Caco-2 (cell line): ENCODE data around the gene TMEFF2. TPM values are rescaled to one million over a fixed set of nuclear protein-coding genes. Genes with fewer than 3 reads are reported as not detected.

Experiments
- BruUV-seq: library from RNA; stranded (reverse); fragments of 400-500 nt; replicated peaks from 2 replicates; lab custom pipeline; 2021; lab: Mats Ljungman, UMichigan
- CTCF ChIA-PET: fragments of 300-600 bp; sonication (Branson Sonifier 250); formaldehyde crosslinking; loops from one replicate; lab custom pipeline; 2022; ENCODE audit warnings: antibody characterized with exemption; lab: Charles Lee
- POLR2A ChIA-PET: fragments of 300-600 bp; sonication (Branson Sonifier 250); formaldehyde crosslinking; loops from one replicate; lab custom pipeline; 2022; ENCODE audit warnings: antibody characterized with exemption; lab: Charles Lee
- DNase-seq, 2 experiments: peaks; one replicate each; pipeline versions ENCODE4 v3.0.0 to v3.0.0-alpha.2; 2020 to 2022
- H3K27me3 ChIP-seq: replicated peaks from 2 replicates; pipeline ENCODE4 v1.6.0; 2011; ENCODE audit warnings: low read length; ENCODE audit not compliant: control insufficient read depth, insufficient read depth
- H3K36me3 ChIP-seq: 2 replicates; pipeline ENCODE4 v1.5.1; 2011; ENCODE audit warnings: low read length; ENCODE audit not compliant: control insufficient read depth, insufficient read depth
- H3K4me1 ChIP-seq: fragments of 250-450 bp; sonication (Bioruptor Pico); 2 replicates; pipeline ENCODE4 v1.5.1; 2020; ENCODE audit warnings: mild to moderate bottlenecking
- H3K4me3 ChIP-seq: 2 replicates; pipeline ENCODE4 v1.5.1; 2011; ENCODE audit warnings: low read depth, mild to moderate bottlenecking, control low read depth, low read length
- H3K9me3 ChIP-seq: fragments of 250-450 bp; sonication (Bioruptor Pico); 2 replicates; pipeline ENCODE4 v1.5.1; 2020; ENCODE audit warnings: mild to moderate bottlenecking, moderate library complexity
- H3K27ac Mint-ChIP-seq: one replicate; pipeline ENCODE4 v1.8.0; 2022; ENCODE audit warnings: mixed read lengths; ENCODE audit not compliant: unreplicated experiment
- H3K27me3 Mint-ChIP-seq: one replicate; pipeline ENCODE4 v1.8.0; 2022; ENCODE audit warnings: mixed read lengths; ENCODE audit not compliant: insufficient read depth, unreplicated experiment
- H3K36me3 Mint-ChIP-seq: one replicate; pipeline ENCODE4 v1.8.0; 2022; ENCODE audit warnings: mild to moderate bottlenecking, mixed read lengths; ENCODE audit not compliant: insufficient read depth, unreplicated experiment
- H3K4me1 Mint-ChIP-seq: one replicate; pipeline ENCODE4 v1.8.0; 2022; ENCODE audit warnings: low read depth, mixed read lengths; ENCODE audit not compliant: unreplicated experiment
- H3K4me3 Mint-ChIP-seq: one replicate; pipeline ENCODE4 v1.8.0; 2022; ENCODE audit warnings: mild to moderate bottlenecking, moderate library complexity, mixed read lengths; ENCODE audit not compliant: unreplicated experiment
- H3K9me3 Mint-ChIP-seq: one replicate; pipeline ENCODE4 v1.8.0; 2022; ENCODE audit warnings: mixed read lengths; ENCODE audit not compliant: unreplicated experiment
- intact Hi-C: fragments of 100-400 bp; cut with micrococcal nuclease; formaldehyde crosslinking; loops from one replicate; pipeline ENCODE4 v1.10.0; 2022; ENCODE audit not compliant: unreplicated experiment
- total RNA-seq: library from RNA; stranded (reverse); gene quantifications from 2 replicates; pipeline ENCODE4 v1.2.3, GENCODE V29; 2022
- TF ChIP-seq, protein P1 (sequence below), 2 experiments: fragments of 200-600 bp in 1 of 2; IDR thresholded peaks; 1 replicate in 1 of 2; 2 replicates in 1 of 2; pipeline versions ENCODE4 v1.5.1 to v1.8.0; 2011 to 2022; ENCODE audit warnings: antibody characterized with exemption in 1 of 2, control low read depth in 1 of 2, inconsistent platforms in 1 of 2, low read depth in 1 of 2, low read length in 1 of 2, mild to moderate bottlenecking in 1 of 2, moderate library complexity in 1 of 2; ENCODE audit not compliant: insufficient read depth in 1 of 2, severe bottlenecking in 1 of 2, unreplicated experiment in 1 of 2

The TMEFF2 gene
- total RNA-seq, 1 experiment from 2014 or later: not detected

DNA sequence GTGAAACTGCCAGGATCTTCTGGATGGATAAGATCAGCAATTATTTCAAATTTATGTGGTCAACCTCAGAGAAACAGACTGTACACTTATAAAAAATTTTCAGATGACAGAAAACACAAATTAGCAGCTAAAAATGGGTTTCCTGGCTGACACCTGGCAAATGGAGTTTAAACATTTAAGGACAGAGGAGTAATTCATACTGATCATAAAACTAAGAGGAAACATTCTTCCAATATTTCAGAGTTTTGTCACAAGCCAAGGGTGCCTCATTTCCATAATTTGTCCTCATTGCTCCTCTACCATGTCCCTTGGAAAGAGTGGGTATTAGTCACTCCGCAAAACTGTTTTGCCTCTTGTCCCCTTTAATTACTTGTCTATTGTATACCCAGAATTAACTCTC is 70.2 kb downstream of the TMEFF2 start:
- ChIA-PET POLR2A (no interaction called here), CTCF (no interaction called here)
- Mint-ChIP-seq H3K9me3 (no peaks in the 10 kb centered on the region), H3K4me1 (no peaks in the 10 kb centered on the region), H3K36me3 (no peaks in the 10 kb centered on the region), H3K27me3 (peaks cover 4% of the 10 kb centered on the region), H3K4me3 (no peak overlapping the region), H3K27ac (no peak overlapping the region)
- TF ChIP-seq, protein P1, sequence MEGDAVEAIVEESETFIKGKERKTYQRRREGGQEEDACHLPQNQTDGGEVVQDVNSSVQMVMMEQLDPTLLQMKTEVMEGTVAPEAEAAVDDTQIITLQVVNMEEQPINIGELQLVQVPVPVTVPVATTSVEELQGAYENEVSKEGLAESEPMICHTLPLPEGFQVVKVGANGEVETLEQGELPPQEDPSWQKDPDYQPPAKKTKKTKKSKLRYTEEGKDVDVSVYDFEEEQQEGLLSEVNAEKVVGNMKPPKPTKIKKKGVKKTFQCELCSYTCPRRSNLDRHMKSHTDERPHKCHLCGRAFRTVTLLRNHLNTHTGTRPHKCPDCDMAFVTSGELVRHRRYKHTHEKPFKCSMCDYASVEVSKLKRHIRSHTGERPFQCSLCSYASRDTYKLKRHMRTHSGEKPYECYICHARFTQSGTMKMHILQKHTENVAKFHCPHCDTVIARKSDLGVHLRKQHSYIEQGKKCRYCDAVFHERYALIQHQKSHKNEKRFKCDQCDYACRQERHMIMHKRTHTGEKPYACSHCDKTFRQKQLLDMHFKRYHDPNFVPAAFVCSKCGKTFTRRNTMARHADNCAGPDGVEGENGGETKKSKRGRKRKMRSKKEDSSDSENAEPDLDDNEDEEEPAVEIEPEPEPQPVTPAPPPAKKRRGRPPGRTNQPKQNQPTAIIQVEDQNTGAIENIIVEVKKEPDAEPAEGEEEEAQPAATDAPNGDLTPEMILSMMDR (IDR thresholded peaks at IDR 0.05; ENCODE audit: insufficient read depth in 1 of 2, low read depth in 1 of 2, low read length in 1 of 2, severe bottlenecking in 1 of 2, unreplicated experiment in 1 of 2): no peak
- BruUV-seq: no TSS peak
- DNase-seq: no peak
- Histone ChIP-seq H3K27me3 (no peaks in the 10 kb centered on the region), H3K4me1 (no peaks in the 10 kb centered on the region), H3K36me3 (no peaks in the 10 kb centered on the region), H3K4me3 (no peak overlapping the region), H3K9me3 (no peaks in the 10 kb centered on the region)
- intact Hi-C loops: no loop called here

DNA sequence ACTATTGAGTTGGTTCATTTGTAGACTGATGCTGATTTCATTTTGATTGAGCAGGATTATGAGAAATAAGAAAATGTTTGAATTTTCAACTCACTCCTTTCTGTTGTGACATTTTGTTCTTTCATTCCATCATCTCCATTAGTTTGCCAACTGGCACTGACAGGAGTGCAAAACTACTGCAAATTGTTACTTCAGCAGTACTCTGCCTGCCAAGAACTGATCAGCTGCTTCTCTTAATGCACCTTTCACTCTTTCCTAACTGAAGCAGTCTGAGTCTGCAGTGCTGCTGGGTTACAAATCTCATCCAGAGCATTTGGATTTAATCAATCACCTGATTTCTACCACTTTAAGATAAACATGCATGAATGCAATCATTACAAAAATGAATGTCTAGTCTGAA is 70.9 kb downstream of the TMEFF2 start:
- no peaks in the 10 kb centered on the region for H3K9me3 Mint-ChIP-seq
- Histone ChIP-seq H3K9me3 (no peaks in the 10 kb centered on the region), H3K4me3 (no peak overlapping the region), H3K4me1 (no peaks in the 10 kb centered on the region), H3K36me3 (no peaks in the 10 kb centered on the region), H3K27me3 (no peaks in the 10 kb centered on the region)
- CTCF ChIA-PET: no interaction called here
- H3K4me1 Mint-ChIP-seq: no peaks in the 10 kb centered on the region
- no peak for DNase-seq
- H3K4me3 Mint-ChIP-seq: no peak overlapping the region
- TF ChIP-seq, protein P1 (IDR thresholded peaks at IDR 0.05; ENCODE audit: insufficient read depth in 1 of 2, low read depth in 1 of 2, low read length in 1 of 2, severe bottlenecking in 1 of 2, unreplicated experiment in 1 of 2): no peak
- intact Hi-C loops: no loop called here
- H3K36me3 Mint-ChIP-seq: no peaks in the 10 kb centered on the region
- H3K27me3 Mint-ChIP-seq: peaks cover 4% of the 10 kb centered on the region
- POLR2A ChIA-PET: no interaction called here
- H3K27ac Mint-ChIP-seq: no peak overlapping the region
- BruUV-seq: no TSS peak

DNA sequence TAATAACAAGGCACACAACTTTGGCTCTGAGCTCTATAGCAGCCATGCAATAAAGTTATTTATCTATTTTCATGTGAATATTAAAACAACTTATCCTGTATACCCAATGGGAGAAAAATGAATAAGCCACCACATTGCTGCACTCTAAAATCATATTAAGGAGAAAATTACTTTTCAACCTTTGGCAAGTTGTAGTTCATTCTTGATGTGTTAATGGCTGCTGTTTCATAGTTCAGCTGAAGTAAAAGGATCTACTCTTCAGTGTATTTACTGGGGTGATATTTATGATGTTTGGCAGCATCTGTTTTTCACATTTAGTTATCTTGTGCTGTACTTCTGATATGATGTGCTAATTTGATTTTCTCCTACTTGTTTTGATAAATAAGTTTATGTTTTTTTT is 71.8 kb downstream of the TMEFF2 start:
- H3K4me3 ChIP-seq: no peak overlapping the region
- no peaks in the 10 kb centered on the region for H3K36me3 ChIP-seq
- POLR2A ChIA-PET: no interaction called here
- peaks cover 4% of the 10 kb centered on the region for H3K27me3 Mint-ChIP-seq
- H3K4me1 ChIP-seq: no peaks in the 10 kb centered on the region
- CTCF ChIA-PET: no interaction called here
- TF ChIP-seq, protein P1 (IDR thresholded peaks at IDR 0.05; ENCODE audit: insufficient read depth in 1 of 2, low read depth in 1 of 2, low read length in 1 of 2, severe bottlenecking in 1 of 2, unreplicated experiment in 1 of 2): no peak
- no peaks in the 10 kb centered on the region for H3K9me3 Mint-ChIP-seq
- no peaks in the 10 kb centered on the region for H3K36me3 Mint-ChIP-seq
- H3K9me3 ChIP-seq: no peaks in the 10 kb centered on the region
- no peak for DNase-seq
- H3K4me1 Mint-ChIP-seq: no peaks in the 10 kb centered on the region
- no TSS peak for BruUV-seq
- H3K27ac Mint-ChIP-seq: no peak overlapping the region
- no peak overlapping the region for H3K4me3 Mint-ChIP-seq
- intact Hi-C loops: no loop called here
- no peaks in the 10 kb centered on the region for H3K27me3 ChIP-seq
